Mononuclear cell (primary cell): Measurements from ENCODE around the gene RALA. TPM values are rescaled to one million over a fixed set of nuclear protein-coding genes. Genes with fewer than 3 reads are reported as not detected.
"Not testable (repeated sequence)": the region's sequence is repeated elsewhere in the genome, so short reads cannot be mapped to it uniquely, and the experiment has no call there.

Source experiments
- H3K27me3 ChIP-seq: 2 replicates; pipeline ENCODE4 v1.6.0; 2011; ENCODE audit warnings: low read length, control low read depth; ENCODE audit not compliant: insufficient read depth
- H3K4me1 ChIP-seq: 2 replicates; pipeline ENCODE4 v1.5.1; 2011; ENCODE audit warnings: mild to moderate bottlenecking, low read length, control low read depth; ENCODE audit not compliant: insufficient read depth
- H3K4me3 ChIP-seq: 2 replicates; pipeline ENCODE4 v1.5.1; 2011; ENCODE audit warnings: mild to moderate bottlenecking, low read length, moderate library complexity
- H3K9me3 ChIP-seq: 2 replicates; pipeline ENCODE4 v1.5.1; 2011; ENCODE audit warnings: low read depth, mild to moderate bottlenecking, control low read depth, low read length
- total RNA-seq: library from RNA; depleted of rRNA; stranded (reverse); fragments of >200 nt; gene quantifications from one replicate; pipeline ENCODE4 v1.2.3, GENCODE V29; 2012

Gene RALA
- total RNA-seq, 1 donor = 10.6 TPM

GRCh38 chr7:39651265-39651664, 27.9 kb downstream of the RALA start:
- Histone ChIP-seq H3K4me3 (no peak overlapping the region), H3K27me3 (no peaks in the 10 kb centered on the region), H3K4me1 (no peaks in the 10 kb centered on the region), H3K9me3 (no peaks in the 10 kb centered on the region)

- Histone ChIP-seq H3K9me3 (no peaks in the 10 kb centered on the region), H3K4me3 (no peak overlapping the region)
Measured at GRCh38 chr7:39656415-39656814, 33.0 kb downstream of the RALA start.

GRCh38 chr7:39659356-39660013, 36.1 kb downstream of the RALA start:
- Histone ChIP-seq H3K9me3 (no peaks in the 10 kb centered on the region), H3K4me1 (no peaks in the 10 kb centered on the region), H3K4me3 (no peak overlapping the region), H3K27me3 (no peaks in the 10 kb centered on the region)

More at GRCh38 chr7:39656415-39656814, 33.0 kb downstream of the RALA start:
- H3K4me1 ChIP-seq = no peaks in the 10 kb centered on the region
- H3K27me3 ChIP-seq = no peaks in the 10 kb centered on the region

- Histone ChIP-seq H3K4me1 (no peaks in the 10 kb centered on the region), H3K4me3 (no peak overlapping the region), H3K9me3 (no peaks in the 10 kb centered on the region), H3K27me3 (no peaks in the 10 kb centered on the region)
Measured at GRCh38 chr7:39661960-39662359, 38.6 kb downstream of the RALA start.

- Histone ChIP-seq H3K4me1 (no peaks in the 10 kb centered on the region), H3K27me3 (no peaks in the 10 kb centered on the region), H3K9me3 (no peaks in the 10 kb centered on the region)
Measured at GRCh38 chr7:39663263-39663662, 39.9 kb downstream of the RALA start.

GRCh38 chr7:39664057-39664456, 40.7 kb downstream of the RALA start:
- Histone ChIP-seq H3K4me1 (no peaks in the 10 kb centered on the region), H3K4me3 (no peak overlapping the region), H3K27me3 (no peaks in the 10 kb centered on the region), H3K9me3 (no peaks in the 10 kb centered on the region)

More at GRCh38 chr7:39663263-39663662, 39.9 kb downstream of the RALA start:
- H3K4me3 ChIP-seq = no peak overlapping the region

GRCh38 chr7:39664585-39664984, 41.2 kb downstream of the RALA start:
- H3K4me3 ChIP-seq = no peak overlapping the region
- no peaks in the 10 kb centered on the region for H3K27me3 ChIP-seq
- no peaks in the 10 kb centered on the region for H3K9me3 ChIP-seq

GRCh38 chr7:39666562-39666961, 43.2 kb downstream of the RALA start:
- no peaks in the 10 kb centered on the region for H3K9me3 ChIP-seq
- H3K4me3 ChIP-seq = no peak overlapping the region
- no peaks in the 10 kb centered on the region for H3K27me3 ChIP-seq
- H3K4me1 ChIP-seq = no peaks in the 10 kb centered on the region

More at GRCh38 chr7:39664585-39664984, 41.2 kb downstream of the RALA start:
- no peaks in the 10 kb centered on the region for H3K4me1 ChIP-seq

- no peak overlapping the region for H3K4me3 ChIP-seq
- H3K9me3 ChIP-seq = no peaks in the 10 kb centered on the region
- no peaks in the 10 kb centered on the region for H3K4me1 ChIP-seq
- no peaks in the 10 kb centered on the region for H3K27me3 ChIP-seq
Measured at GRCh38 chr7:39667341-39667923, 44.1 kb downstream of the RALA start.

GRCh38 chr7:39668280-39668679, 44.9 kb downstream of the RALA start:
- not testable (repeated sequence) for H3K9me3 ChIP-seq, H3K4me1 ChIP-seq, H3K4me3 ChIP-seq, H3K27me3 ChIP-seq

- no peak overlapping the region for H3K4me3 ChIP-seq
- no peaks in the 10 kb centered on the region for H3K9me3 ChIP-seq
- H3K27me3 ChIP-seq = no peaks in the 10 kb centered on the region
- H3K4me1 ChIP-seq = no peaks in the 10 kb centered on the region
Measured at GRCh38 chr7:39670052-39670451, 46.7 kb downstream of the RALA start.

GRCh38 chr7:39670934-39671333, 47.6 kb downstream of the RALA start:
- no peaks in the 10 kb centered on the region for H3K4me1 ChIP-seq
- H3K9me3 ChIP-seq = no peaks in the 10 kb centered on the region
- H3K27me3 ChIP-seq = no peaks in the 10 kb centered on the region
- no peak overlapping the region for H3K4me3 ChIP-seq

GRCh38 chr7:39672176-39672575, 48.8 kb downstream of the RALA start:
- no peak overlapping the region for H3K4me3 ChIP-seq
- no peaks in the 10 kb centered on the region for H3K4me1 ChIP-seq
- H3K9me3 ChIP-seq = no peaks in the 10 kb centered on the region
- H3K27me3 ChIP-seq = no peaks in the 10 kb centered on the region

- no peak overlapping the region for H3K4me3 ChIP-seq
- H3K27me3 ChIP-seq = no peaks in the 10 kb centered on the region
- no peaks in the 10 kb centered on the region for H3K9me3 ChIP-seq
- H3K4me1 ChIP-seq = no peaks in the 10 kb centered on the region
Measured at GRCh38 chr7:39673868-39674267, 50.5 kb downstream of the RALA start.

GRCh38 chr7:39674406-39674805, 51.0 kb downstream of the RALA start:
- H3K4me1 ChIP-seq = peaks cover 4% of the 10 kb centered on the region
- H3K27me3 ChIP-seq = no peaks in the 10 kb centered on the region
- H3K4me3 ChIP-seq = no peak overlapping the region
- no peaks in the 10 kb centered on the region for H3K9me3 ChIP-seq

GRCh38 chr7:39676346-39676745, 53.0 kb downstream of the RALA start:
- Histone ChIP-seq H3K9me3 (no peaks in the 10 kb centered on the region), H3K4me1 (peaks cover 8% of the 10 kb centered on the region), H3K4me3 (no peak overlapping the region), H3K27me3 (no peaks in the 10 kb centered on the region)
